Dermis microvascular lymphatic vessel endothelial cell (primary cell): ENCODE results near the gene LINGO1. TPM values are rescaled to one million over a fixed set of nuclear protein-coding genes. Genes with fewer than 3 reads are reported as not detected.

Experiments
- DNase-seq, 2 donors: peaks; one replicate each; pipeline versions ENCODE4 v3.0.0 to v3.0.0-alpha.2; 2010; ENCODE audit warnings: low read depth in 2 of 2
- total RNA-seq: library from RNA; depleted of rRNA; stranded (reverse); fragments of >200 nt; gene quantifications from 2 replicates; pipeline ENCODE4 v1.2.1, GENCODE V29; 2014

LINGO1 gene
- total RNA-seq, 1 donor from 2014 or later, result 0.13 TPM

- DNase-seq, result no peak
Observed at GRCh38 chr15:77631745-77632533, 773 bp downstream of the LINGO1 start.

GRCh38 chr15:77630956-77631744 lies 1.6 kb downstream of the LINGO1 start:
- DNase-seq, result peak in 1 of 2 donors; percentile 11

- DNase-seq, result no peak
Observed at GRCh38 chr15:77630056-77630455, 2.7 kb downstream of the LINGO1 start.

GRCh38 chr15:77629070-77630030 lies 3.4 kb downstream of the LINGO1 start:
- no peak for DNase-seq

- DNase-seq, result no peak
Observed at GRCh38 chr15:77628010-77628409, 4.7 kb downstream of the LINGO1 start.

GRCh38 chr15:77627581-77627980 lies 5.1 kb downstream of the LINGO1 start:
- no peak for DNase-seq

- no peak for DNase-seq
Observed at GRCh38 chr15:77627067-77627466, 5.6 kb downstream of the LINGO1 start.

GRCh38 chr15:77626002-77626401 lies 6.7 kb downstream of the LINGO1 start:
- no peak for DNase-seq

- no peak for DNase-seq
Observed at GRCh38 chr15:77625376-77625775, 7.3 kb downstream of the LINGO1 start.

- DNase-seq, result no peak
Observed at GRCh38 chr15:77624868-77625267, 7.8 kb downstream of the LINGO1 start.

- no peak for DNase-seq
Observed at GRCh38 chr15:77623755-77624524, 8.8 kb downstream of the LINGO1 start.

GRCh38 chr15:77622934-77623754 lies 9.6 kb downstream of the LINGO1 start:
- no peak for DNase-seq

- no peak for DNase-seq
Observed at GRCh38 chr15:77622209-77622933, 10.3 kb downstream of the LINGO1 start.

- no peak for DNase-seq
Observed at GRCh38 chr15:77621847-77622208, 10.9 kb downstream of the LINGO1 start.

GRCh38 chr15:77620960-77621647 lies 11.6 kb downstream of the LINGO1 start:
- DNase-seq, result no peak

GRCh38 chr15:77620297-77620696 lies 12.4 kb downstream of the LINGO1 start:
- DNase-seq, result no peak

GRCh38 chr15:77619883-77620282 lies 12.8 kb downstream of the LINGO1 start:
- no peak for DNase-seq

- peak in 1 of 2 donors; percentile 33 for DNase-seq
Observed at GRCh38 chr15:77617476-77618230, 15.1 kb downstream of the LINGO1 start.
